Breast epithelium (tissue), 3 donors: ENCODE data around the gene SALL4.

Experiments used
- POLR2AphosphoS5 ChIP-seq, 3 donors: sonication (generic); formaldehyde crosslinking; IDR thresholded peaks; one replicate each; pipeline ENCODE4 v1.6.1; 2017; ENCODE audit warnings: antibody characterized with exemption in 3 of 3
- TF ChIP-seq, protein P1 (sequence below), 3 donors: fragments of 450-650 bp; IDR thresholded peaks; one replicate each; pipeline ENCODE4 v1.5.1; 2016 to 2017; ENCODE audit warnings: antibody characterized with exemption in 3 of 3, mild to moderate bottlenecking in 3 of 3, moderate library complexity in 3 of 3

GRCh38 chr20:51831866-51832265 is 29.5 kb upstream of the SALL4 start:
- no peak for TF ChIP-seq POLR2AphosphoS5 (IDR thresholded peaks at IDR 0.05)
- TF ChIP-seq, protein P1, sequence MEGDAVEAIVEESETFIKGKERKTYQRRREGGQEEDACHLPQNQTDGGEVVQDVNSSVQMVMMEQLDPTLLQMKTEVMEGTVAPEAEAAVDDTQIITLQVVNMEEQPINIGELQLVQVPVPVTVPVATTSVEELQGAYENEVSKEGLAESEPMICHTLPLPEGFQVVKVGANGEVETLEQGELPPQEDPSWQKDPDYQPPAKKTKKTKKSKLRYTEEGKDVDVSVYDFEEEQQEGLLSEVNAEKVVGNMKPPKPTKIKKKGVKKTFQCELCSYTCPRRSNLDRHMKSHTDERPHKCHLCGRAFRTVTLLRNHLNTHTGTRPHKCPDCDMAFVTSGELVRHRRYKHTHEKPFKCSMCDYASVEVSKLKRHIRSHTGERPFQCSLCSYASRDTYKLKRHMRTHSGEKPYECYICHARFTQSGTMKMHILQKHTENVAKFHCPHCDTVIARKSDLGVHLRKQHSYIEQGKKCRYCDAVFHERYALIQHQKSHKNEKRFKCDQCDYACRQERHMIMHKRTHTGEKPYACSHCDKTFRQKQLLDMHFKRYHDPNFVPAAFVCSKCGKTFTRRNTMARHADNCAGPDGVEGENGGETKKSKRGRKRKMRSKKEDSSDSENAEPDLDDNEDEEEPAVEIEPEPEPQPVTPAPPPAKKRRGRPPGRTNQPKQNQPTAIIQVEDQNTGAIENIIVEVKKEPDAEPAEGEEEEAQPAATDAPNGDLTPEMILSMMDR (IDR thresholded peaks at IDR 0.05): no peak
